ENCODE measurements around the gene FBP1. TPM values are rescaled to one million over a fixed set of nuclear protein-coding genes. Genes with fewer than 3 reads are reported as not detected.

The FBP1 gene
- total and polyA plus RNA-seq, 2 donors (not counting 1 experiment from before 2014, with no cell fraction given): not detected

DNA sequence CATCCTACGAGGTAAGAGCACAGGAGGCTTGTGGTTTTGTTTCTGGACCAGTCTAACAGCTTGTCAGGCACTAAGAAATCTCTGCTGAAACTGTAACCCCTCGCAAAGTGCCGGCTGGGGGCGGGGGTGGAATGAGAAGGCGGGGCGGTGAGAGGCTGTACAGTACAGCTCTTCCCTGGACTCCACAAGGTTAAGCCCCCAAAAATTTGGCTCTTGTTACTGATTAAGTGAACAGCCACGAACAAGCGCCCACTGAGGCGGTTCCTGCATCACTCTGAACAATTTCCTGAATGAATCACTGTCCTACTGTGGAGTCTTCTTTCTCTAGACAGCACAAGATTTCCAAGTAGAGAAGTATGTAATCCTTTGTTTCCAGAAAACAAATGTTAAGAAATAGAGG, 52.5 kb downstream of the FBP1 start:
- TF ChIP-seq, protein P1, sequence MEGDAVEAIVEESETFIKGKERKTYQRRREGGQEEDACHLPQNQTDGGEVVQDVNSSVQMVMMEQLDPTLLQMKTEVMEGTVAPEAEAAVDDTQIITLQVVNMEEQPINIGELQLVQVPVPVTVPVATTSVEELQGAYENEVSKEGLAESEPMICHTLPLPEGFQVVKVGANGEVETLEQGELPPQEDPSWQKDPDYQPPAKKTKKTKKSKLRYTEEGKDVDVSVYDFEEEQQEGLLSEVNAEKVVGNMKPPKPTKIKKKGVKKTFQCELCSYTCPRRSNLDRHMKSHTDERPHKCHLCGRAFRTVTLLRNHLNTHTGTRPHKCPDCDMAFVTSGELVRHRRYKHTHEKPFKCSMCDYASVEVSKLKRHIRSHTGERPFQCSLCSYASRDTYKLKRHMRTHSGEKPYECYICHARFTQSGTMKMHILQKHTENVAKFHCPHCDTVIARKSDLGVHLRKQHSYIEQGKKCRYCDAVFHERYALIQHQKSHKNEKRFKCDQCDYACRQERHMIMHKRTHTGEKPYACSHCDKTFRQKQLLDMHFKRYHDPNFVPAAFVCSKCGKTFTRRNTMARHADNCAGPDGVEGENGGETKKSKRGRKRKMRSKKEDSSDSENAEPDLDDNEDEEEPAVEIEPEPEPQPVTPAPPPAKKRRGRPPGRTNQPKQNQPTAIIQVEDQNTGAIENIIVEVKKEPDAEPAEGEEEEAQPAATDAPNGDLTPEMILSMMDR (conservative IDR thresholded peaks at IDR 0.05 in 1 of 2, IDR thresholded peaks at IDR 0.05 in 1 of 2; ENCODE audit: low read depth in 1 of 2, low read length in 2 of 2): no peak
- no peak for TF ChIP-seq EZH2 (IDR thresholded peaks at IDR 0.05; ENCODE audit: low read length, missing control alignments)
- no peaks in the 10 kb centered on the region for H3K9me3 ChIP-seq (ENCODE audit: control insufficient read depth, insufficient read depth, low read depth, low read length)
- no peaks in the 10 kb centered on the region for H3K36me3 ChIP-seq (ENCODE audit: control insufficient read depth, insufficient read depth, low read length)
- H2AFZ ChIP-seq (ENCODE audit: low read length): no peak overlapping the region
- no peaks in the 10 kb centered on the region for H3K27me3 ChIP-seq (ENCODE audit: control insufficient read depth, insufficient read depth, low read length)
- H4K20me1 ChIP-seq (ENCODE audit: control insufficient read depth, extremely low read depth, insufficient read depth, low read length): no peaks in the 10 kb centered on the region
- H3K79me2 ChIP-seq (ENCODE audit: control insufficient read depth, insufficient read depth, low read length): no peaks in the 10 kb centered on the region
- no peak overlapping the region for H3K9ac ChIP-seq (ENCODE audit: insufficient read depth, low read length)
- H3K4me1 ChIP-seq (ENCODE audit: control insufficient read depth, extremely low read depth, insufficient read depth, low read length): no peaks in the 10 kb centered on the region
- DNase-seq (ENCODE audit: low read depth in 2 of 2): peak in 1 of 2 donors; percentile 53
- no peak overlapping the region for H3K27ac ChIP-seq (ENCODE audit: insufficient read depth, low read length)
- H3K4me3 ChIP-seq (replicated peaks in 1 of 4; ENCODE audit: control extremely low read depth in 1 of 4, insufficient read depth in 1 of 4, low read depth in 3 of 4, low read length in 4 of 4): peak overlapping the region in 1 of 4 experiments; percentile 20
- no peak overlapping the region for H3K4me2 ChIP-seq (ENCODE audit: extremely low read depth, insufficient read depth, low read length)

DNA sequence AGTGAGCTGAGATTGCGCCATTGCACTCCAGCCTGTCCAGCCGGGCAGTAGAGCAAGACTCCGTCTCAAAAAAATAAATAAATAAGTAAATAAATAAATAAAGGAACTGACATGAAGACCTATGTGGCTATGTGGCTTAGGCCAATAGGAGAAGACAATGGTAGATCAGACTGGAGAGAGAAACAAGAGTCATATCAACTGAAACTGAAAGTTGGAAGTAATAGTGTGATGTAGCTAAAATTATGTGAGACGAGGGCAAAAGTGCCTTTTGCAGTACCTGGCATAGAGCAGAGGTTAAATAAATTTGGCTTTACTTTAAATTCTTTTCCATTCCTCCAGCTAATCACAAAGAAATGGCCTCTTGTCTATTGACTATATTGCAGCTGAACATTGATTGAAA, 53.0 kb downstream of the FBP1 start:
- no peak for DNase-seq (ENCODE audit: low read depth in 2 of 2)
- no peak overlapping the region for H3K4me3 ChIP-seq (replicated peaks in 1 of 4; ENCODE audit: control extremely low read depth in 1 of 4, insufficient read depth in 1 of 4, low read depth in 3 of 4, low read length in 4 of 4)
- H3K27me3 ChIP-seq (ENCODE audit: control insufficient read depth, insufficient read depth, low read length): no peaks in the 10 kb centered on the region
- H3K9me3 ChIP-seq (ENCODE audit: control insufficient read depth, insufficient read depth, low read depth, low read length): no peaks in the 10 kb centered on the region
- no peak overlapping the region for H3K27ac ChIP-seq (ENCODE audit: insufficient read depth, low read length)
- H3K4me2 ChIP-seq (ENCODE audit: extremely low read depth, insufficient read depth, low read length): no peak overlapping the region
- no peaks in the 10 kb centered on the region for H3K79me2 ChIP-seq (ENCODE audit: control insufficient read depth, insufficient read depth, low read length)
- H3K4me1 ChIP-seq (ENCODE audit: control insufficient read depth, extremely low read depth, insufficient read depth, low read length): no peaks in the 10 kb centered on the region
- H3K36me3 ChIP-seq (ENCODE audit: control insufficient read depth, insufficient read depth, low read length): no peaks in the 10 kb centered on the region
- no peaks in the 10 kb centered on the region for H4K20me1 ChIP-seq (ENCODE audit: control insufficient read depth, extremely low read depth, insufficient read depth, low read length)
- no peak overlapping the region for H2AFZ ChIP-seq (ENCODE audit: low read length)
- TF ChIP-seq, protein P1 (conservative IDR thresholded peaks at IDR 0.05 in 1 of 2, IDR thresholded peaks at IDR 0.05 in 1 of 2; ENCODE audit: low read depth in 1 of 2, low read length in 2 of 2): no peak
- no peak for TF ChIP-seq EZH2 (IDR thresholded peaks at IDR 0.05; ENCODE audit: low read length, missing control alignments)
- no peak overlapping the region for H3K9ac ChIP-seq (ENCODE audit: insufficient read depth, low read length)

DNA sequence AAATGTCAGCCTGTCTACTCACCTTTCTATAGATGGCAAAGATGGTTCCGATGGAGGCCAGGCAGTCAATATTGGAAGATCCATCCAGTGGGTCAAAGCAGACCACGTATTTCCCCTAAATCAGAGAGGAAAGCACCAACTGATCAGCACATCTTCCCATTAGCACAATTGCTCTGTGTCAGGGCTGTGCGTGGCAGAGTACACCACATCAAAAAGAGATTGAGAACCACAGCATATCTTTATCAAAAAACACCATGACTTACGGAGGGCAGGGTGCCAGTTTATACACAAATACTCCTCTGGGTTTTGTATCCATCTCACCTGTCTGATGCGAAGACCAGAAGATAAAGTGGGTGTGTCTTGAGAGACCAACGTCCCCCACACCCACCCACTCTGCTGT, 54.8 kb downstream of the FBP1 start:
- H2AFZ ChIP-seq (ENCODE audit: low read length): no peak overlapping the region
- TF ChIP-seq, protein P1 (conservative IDR thresholded peaks at IDR 0.05 in 1 of 2, IDR thresholded peaks at IDR 0.05 in 1 of 2; ENCODE audit: low read depth in 1 of 2, low read length in 2 of 2): no peak
- TF ChIP-seq EZH2 (IDR thresholded peaks at IDR 0.05; ENCODE audit: low read length, missing control alignments): no peak
- no peaks in the 10 kb centered on the region for H3K79me2 ChIP-seq (ENCODE audit: control insufficient read depth, insufficient read depth, low read length)
- H3K4me1 ChIP-seq (ENCODE audit: control insufficient read depth, extremely low read depth, insufficient read depth, low read length): no peaks in the 10 kb centered on the region
- H3K4me3 ChIP-seq (replicated peaks in 1 of 4; ENCODE audit: control extremely low read depth in 1 of 4, insufficient read depth in 1 of 4, low read depth in 3 of 4, low read length in 4 of 4): no peak overlapping the region
- H4K20me1 ChIP-seq (ENCODE audit: control insufficient read depth, extremely low read depth, insufficient read depth, low read length): no peaks in the 10 kb centered on the region
- no peaks in the 10 kb centered on the region for H3K36me3 ChIP-seq (ENCODE audit: control insufficient read depth, insufficient read depth, low read length)
- DNase-seq (ENCODE audit: low read depth in 2 of 2): no peak
- H3K9me3 ChIP-seq (ENCODE audit: control insufficient read depth, insufficient read depth, low read depth, low read length): no peaks in the 10 kb centered on the region
- no peak overlapping the region for H3K27ac ChIP-seq (ENCODE audit: insufficient read depth, low read length)
- no peak overlapping the region for H3K9ac ChIP-seq (ENCODE audit: insufficient read depth, low read length)
- no peak overlapping the region for H3K4me2 ChIP-seq (ENCODE audit: extremely low read depth, insufficient read depth, low read length)
- no peaks in the 10 kb centered on the region for H3K27me3 ChIP-seq (ENCODE audit: control insufficient read depth, insufficient read depth, low read length)
